Parathyroid adenoma (tissue), 2 donors: Measurements from ENCODE around the gene INPP5A.

Experiments
- H2AFZ ChIP-seq: fragments of 300-600 bp; sonication (generic); one replicate; pipeline ENCODE4 v1.7.0; 2017; ENCODE audit warnings: antibody characterized with exemption, mild to moderate bottlenecking
- H3K27ac ChIP-seq: fragments of 300-600 bp; sonication (generic); one replicate; pipeline ENCODE4 v1.7.0; 2017
- H3K27me3 ChIP-seq: fragments of 300-600 bp; sonication (generic); one replicate; pipeline ENCODE4 v1.7.0; 2017; ENCODE audit warnings: low read length; ENCODE audit not compliant: control insufficient read depth, insufficient read depth
- H3K36me3 ChIP-seq: fragments of 300-600 bp; sonication (generic); one replicate; pipeline ENCODE4 v1.7.0; 2017; ENCODE audit warnings: low read length; ENCODE audit not compliant: control insufficient read depth, insufficient read depth
- H3K4me1 ChIP-seq: fragments of 300-600 bp; sonication (generic); one replicate; pipeline ENCODE4 v1.7.0; 2017; ENCODE audit warnings: control low read depth
- H3K4me2 ChIP-seq: fragments of 300-600 bp; sonication (generic); one replicate; pipeline ENCODE4 v1.7.0; 2017; ENCODE audit warnings: low read length
- H3K4me3 ChIP-seq: fragments of 300-600 bp; sonication (generic); one replicate; pipeline ENCODE4 v1.7.0; 2017; ENCODE audit warnings: low read depth, low read length
- H3K79me2 ChIP-seq: fragments of 300-600 bp; sonication (generic); one replicate; pipeline ENCODE4 v1.7.0; 2017; ENCODE audit warnings: control low read depth
- H3K9ac ChIP-seq: fragments of 300-600 bp; sonication (generic); one replicate; pipeline ENCODE4 v1.7.0; 2017; ENCODE audit warnings: mild to moderate bottlenecking
- H3K9me3 ChIP-seq: fragments of 300-600 bp; sonication (generic); one replicate; pipeline ENCODE4 v1.7.0; 2017; ENCODE audit warnings: low read length; ENCODE audit not compliant: control insufficient read depth
- CTCF ChIP-seq: fragments of 300-600 bp; sonication (generic); IDR thresholded peaks from one replicate; pipeline ENCODE4 v1.7.0; 2017; ENCODE audit warnings: antibody characterized with exemption, mild to moderate bottlenecking
- donor health status: primary hyperparathyroidism.

The INPP5A gene

GRCh38 chr10:132728741-132729140 is 191.2 kb downstream of the INPP5A start:
- Histone ChIP-seq H3K79me2 (no peaks in the 10 kb centered on the region), H3K9me3 (no peaks in the 10 kb centered on the region), H2AFZ (no peak overlapping the region), H3K36me3 (no peaks in the 10 kb centered on the region), H3K4me3 (no peak overlapping the region), H3K27me3 (no peaks in the 10 kb centered on the region), H3K9ac (no peak overlapping the region), H3K4me1 (no peaks in the 10 kb centered on the region), H3K27ac (no peak overlapping the region), H3K4me2 (no peak overlapping the region)
- no peak for TF ChIP-seq CTCF

- Histone ChIP-seq H3K36me3 (no peaks in the 10 kb centered on the region), H3K79me2 (no peaks in the 10 kb centered on the region), H3K27me3 (no peaks in the 10 kb centered on the region), H2AFZ (no peak overlapping the region), H3K4me2 (no peak overlapping the region), H3K9ac (no peak overlapping the region), H3K4me3 (no peak overlapping the region), H3K27ac (no peak overlapping the region), H3K9me3 (no peaks in the 10 kb centered on the region), H3K4me1 (no peaks in the 10 kb centered on the region)
- TF ChIP-seq CTCF: no peak
Observed at GRCh38 chr10:132729810-132730572, 192.4 kb downstream of the INPP5A start.

GRCh38 chr10:132730573-132730953 is 193.0 kb downstream of the INPP5A start:
- no peak overlapping the region for H2AFZ ChIP-seq

GRCh38 chr10:132732518-132732917 is 194.9 kb downstream of the INPP5A start:
- H3K36me3 ChIP-seq: no peaks in the 10 kb centered on the region
- no peak overlapping the region for H3K4me2 ChIP-seq
- no peak overlapping the region for H3K4me3 ChIP-seq
- no peak overlapping the region for H2AFZ ChIP-seq
- H3K9me3 ChIP-seq: no peaks in the 10 kb centered on the region
- no peaks in the 10 kb centered on the region for H3K79me2 ChIP-seq
- TF ChIP-seq CTCF: no peak
- no peaks in the 10 kb centered on the region for H3K27me3 ChIP-seq
- no peak overlapping the region for H3K9ac ChIP-seq
- no peak overlapping the region for H3K27ac ChIP-seq
- no peaks in the 10 kb centered on the region for H3K4me1 ChIP-seq

More at GRCh38 chr10:132730573-132730953, 193.0 kb downstream of the INPP5A start:
- H3K27me3 ChIP-seq: no peaks in the 10 kb centered on the region
- H3K9ac ChIP-seq: no peak overlapping the region
- H3K36me3 ChIP-seq: no peaks in the 10 kb centered on the region
- no peaks in the 10 kb centered on the region for H3K4me1 ChIP-seq
- no peak overlapping the region for H3K4me3 ChIP-seq
- H3K4me2 ChIP-seq: no peak overlapping the region
- H3K27ac ChIP-seq: no peak overlapping the region
- no peaks in the 10 kb centered on the region for H3K9me3 ChIP-seq
- no peak for TF ChIP-seq CTCF
- no peaks in the 10 kb centered on the region for H3K79me2 ChIP-seq

GRCh38 chr10:132733926-132734325 is 196.3 kb downstream of the INPP5A start:
- no peak for TF ChIP-seq CTCF
- H3K36me3 ChIP-seq: no peaks in the 10 kb centered on the region
- no peak overlapping the region for H3K4me2 ChIP-seq
- H3K9me3 ChIP-seq: no peaks in the 10 kb centered on the region
- no peak overlapping the region for H3K9ac ChIP-seq
- no peak overlapping the region for H3K4me3 ChIP-seq
- no peak overlapping the region for H3K27ac ChIP-seq
- no peaks in the 10 kb centered on the region for H3K79me2 ChIP-seq
- no peaks in the 10 kb centered on the region for H3K27me3 ChIP-seq
- H3K4me1 ChIP-seq: no peaks in the 10 kb centered on the region
- H2AFZ ChIP-seq: no peak overlapping the region
